EL (cell line): Measurements from ENCODE around the gene PRCD.
A peak's percentile ranks its signal among the peaks of the same experiment; 100 is the strongest.
"Not testable (repeated sequence)": the region's sequence is repeated elsewhere in the genome, so short reads cannot be mapped to it uniquely, and the experiment has no call there.

Experiments used
- DNase-seq: peaks from one replicate; pipeline ENCODE4 v3.0.0-alpha.2; 2016

Gene PRCD

DNA sequence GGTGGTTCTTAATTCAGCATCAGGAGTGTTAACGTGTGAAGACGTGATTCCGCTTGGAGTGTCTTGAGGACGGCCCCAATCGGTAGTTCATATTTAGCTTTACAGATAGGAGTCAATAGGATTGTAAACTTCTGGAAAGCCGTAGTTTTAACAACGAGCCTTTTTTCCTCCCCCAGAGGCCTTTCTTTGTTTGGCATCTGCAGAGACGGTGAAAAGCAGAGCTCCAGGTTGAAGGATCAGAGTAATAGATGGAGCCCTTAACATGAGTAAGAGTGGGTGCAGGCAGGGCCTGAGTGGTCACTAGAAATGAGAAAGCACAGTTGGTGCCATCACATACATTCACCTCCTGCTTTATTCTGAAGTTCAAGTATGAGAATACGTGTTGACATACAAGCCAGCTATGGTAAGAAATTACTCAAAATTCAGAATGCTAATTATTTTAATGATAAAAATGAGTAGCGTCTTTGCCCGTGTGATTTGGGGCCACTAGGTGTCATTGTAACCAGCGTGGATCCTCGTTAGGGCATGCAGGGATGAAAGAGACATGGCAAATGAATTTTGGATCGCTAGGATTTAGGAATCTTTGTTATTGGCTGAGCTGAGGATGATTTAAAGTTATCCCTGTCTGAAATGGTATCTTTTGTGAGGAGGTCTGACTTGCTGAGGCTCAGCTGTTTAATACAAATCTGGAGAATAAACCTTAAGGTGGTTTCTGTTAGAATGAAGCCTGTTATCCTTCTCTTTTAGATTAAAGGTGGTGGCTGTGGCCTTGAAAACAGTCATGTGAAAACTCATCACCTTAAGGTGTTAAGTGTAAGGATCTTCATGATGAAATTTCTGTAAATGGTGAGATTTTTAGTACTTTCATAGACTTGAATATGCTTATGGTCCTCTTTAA is 18.6 kb downstream of the PRCD start:
- peak; percentile 35 for DNase-seq

DNA sequence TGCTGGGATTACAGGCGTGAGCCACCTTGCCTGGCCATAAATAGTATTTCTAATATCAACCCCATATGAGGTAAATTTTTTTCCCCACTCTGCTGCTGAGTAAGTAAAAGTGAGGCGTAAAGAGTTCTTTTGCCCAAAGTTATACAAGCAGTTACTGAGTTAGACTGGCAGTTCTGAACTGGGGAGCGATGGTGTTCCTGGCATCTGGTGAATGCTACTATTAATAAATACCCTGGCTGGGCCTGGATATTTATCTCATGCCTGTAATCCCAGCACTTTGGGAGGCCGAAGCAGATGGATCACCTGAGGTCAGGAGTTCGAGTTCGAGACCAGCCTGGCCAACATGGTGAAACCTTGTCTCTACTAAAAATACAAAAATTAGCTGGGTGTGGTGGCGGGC is 19.6 kb downstream of the PRCD start:
- DNase-seq, result not testable (repeated sequence)

DNA sequence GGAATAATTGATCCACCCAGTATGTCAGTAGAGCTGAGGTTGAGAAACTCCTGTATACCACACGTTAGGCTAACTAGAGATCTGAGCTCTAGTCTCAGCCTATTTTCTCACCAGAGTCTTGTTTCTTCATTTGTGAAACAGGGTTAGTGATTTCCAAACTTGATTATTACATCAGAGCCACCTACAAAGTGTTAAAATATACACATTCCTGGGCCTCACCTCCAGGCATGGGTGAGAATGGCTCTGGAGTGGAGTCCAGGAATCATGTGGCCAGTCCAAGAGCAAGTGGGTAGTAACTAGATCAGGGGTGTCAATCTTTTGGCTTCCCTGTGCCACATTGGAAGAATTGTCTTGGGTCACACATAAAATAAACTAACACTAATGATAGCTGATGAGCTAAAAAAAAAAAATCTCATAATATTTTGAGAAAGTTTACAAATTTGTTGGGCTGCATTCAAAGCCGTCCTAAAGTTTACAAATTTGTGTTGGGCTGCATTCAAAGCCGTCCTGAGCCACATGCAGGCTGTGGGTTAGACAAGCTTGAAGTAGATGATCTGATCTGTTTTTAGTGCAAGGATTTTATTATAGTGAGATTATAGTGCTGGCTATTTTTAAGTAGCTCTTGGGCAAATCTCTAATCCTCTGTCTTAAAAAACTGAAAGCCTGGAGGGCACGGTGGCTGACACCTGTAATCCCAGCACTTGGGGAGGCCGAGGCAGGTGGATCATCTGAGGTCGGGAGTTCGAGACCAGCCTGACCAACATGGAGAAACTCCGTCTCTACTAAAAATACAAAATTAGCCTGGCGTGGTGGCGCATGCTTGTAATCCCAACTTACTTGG is 20.4 kb downstream of the PRCD start:
- no peak for DNase-seq

DNA sequence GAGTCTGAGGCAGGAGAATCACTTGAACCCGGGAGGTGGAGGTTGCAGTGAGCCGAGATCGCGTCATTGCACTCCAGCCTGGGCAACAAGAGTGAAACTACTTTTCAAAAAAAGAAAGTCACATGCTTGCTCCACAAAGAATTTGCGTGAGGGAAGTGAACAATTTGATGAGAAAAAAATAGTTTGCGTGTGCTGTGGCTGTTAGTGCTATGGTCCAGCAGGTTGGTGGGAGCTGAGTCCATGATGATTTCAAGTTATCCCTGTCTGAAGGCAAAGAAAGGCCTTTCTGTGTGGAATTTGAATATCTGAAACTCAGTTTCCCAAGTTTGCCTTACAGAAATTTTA is 21.0 kb downstream of the PRCD start:
- DNase-seq, result no peak

DNA sequence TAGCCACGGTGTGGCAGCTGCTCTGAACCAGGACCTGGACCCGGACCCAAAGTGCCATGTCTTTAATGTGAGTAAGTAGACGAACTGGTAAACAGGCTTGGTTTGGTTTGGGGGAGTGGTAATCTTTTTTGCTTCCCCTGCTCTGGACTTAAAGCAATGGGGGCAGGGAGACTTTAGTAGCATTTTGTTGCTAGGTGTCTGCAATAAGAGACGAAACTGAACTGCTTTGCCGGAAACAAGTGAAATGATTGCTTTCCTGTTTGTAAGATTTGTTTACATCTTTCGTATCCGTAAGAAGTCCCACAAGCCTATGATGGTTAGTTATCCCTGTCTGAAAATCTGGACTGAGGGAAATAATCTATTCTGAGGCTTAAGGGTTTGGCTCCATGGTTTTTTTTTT is 21.5 kb downstream of the PRCD start:
- no peak for DNase-seq

DNA sequence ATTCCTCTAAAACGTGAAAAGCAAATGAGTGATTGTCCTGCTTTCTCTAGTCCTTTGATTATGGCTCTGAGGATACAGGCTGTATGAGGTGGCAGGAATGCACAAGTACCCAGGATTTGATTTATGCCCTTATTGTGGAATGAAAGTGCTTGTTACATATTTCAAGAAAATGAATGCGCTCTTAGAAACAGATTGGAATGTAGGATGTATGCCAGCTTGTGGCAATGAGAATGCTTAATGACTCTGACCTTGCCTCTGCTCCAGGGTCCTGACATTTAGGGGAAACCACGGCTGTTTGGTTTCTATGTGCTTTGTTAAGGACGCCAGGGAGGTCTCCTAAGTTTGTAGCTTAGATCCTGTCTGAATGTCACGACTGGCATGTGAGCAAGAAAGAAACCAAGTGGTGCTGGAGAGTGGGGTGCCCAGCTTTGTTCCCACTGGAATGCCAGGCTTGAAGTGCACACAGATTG is 22.0 kb downstream of the PRCD start:
- DNase-seq, result peak; percentile 87

DNA sequence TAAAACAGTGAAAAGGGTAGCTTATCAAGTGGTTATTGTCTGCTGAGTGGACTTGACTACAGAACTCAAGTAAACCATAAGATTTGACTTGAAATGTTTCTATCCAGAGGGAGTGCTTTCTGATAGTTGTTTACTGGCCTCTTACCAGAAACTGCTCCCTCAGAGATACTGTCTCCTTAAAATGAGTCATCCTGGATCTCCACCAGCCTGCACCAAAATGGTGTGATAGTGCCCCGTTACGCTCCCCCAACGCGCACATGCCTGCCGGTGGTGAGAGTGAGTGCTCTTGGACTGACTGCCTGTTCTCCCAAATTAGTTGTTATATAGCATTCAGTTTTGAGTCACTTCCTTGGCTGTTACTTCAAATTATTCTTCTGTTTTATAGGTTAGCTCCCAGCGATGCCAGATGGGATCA is 22.9 kb downstream of the PRCD start:
- peak; percentile 97 for DNase-seq

DNA sequence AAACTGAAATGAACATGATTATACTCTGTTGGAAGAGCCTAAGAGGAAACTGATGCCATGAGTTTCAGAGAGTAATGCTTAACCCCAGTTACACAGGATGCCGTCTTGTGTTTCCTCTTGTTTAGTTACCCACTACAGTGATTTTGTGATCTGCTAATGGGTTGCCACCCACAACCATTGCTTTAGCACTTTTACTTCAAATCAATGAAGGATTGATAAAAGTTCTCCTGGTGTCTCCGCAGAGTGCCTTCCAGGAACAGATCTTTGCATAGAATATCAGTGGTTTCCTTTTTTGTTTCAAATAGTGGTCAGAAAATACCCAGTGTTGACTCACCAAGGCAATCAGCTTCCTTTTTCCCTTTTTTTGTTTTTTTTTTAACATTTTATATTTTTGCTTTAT is 23.5 kb downstream of the PRCD start:
- not testable (repeated sequence) for DNase-seq

DNA sequence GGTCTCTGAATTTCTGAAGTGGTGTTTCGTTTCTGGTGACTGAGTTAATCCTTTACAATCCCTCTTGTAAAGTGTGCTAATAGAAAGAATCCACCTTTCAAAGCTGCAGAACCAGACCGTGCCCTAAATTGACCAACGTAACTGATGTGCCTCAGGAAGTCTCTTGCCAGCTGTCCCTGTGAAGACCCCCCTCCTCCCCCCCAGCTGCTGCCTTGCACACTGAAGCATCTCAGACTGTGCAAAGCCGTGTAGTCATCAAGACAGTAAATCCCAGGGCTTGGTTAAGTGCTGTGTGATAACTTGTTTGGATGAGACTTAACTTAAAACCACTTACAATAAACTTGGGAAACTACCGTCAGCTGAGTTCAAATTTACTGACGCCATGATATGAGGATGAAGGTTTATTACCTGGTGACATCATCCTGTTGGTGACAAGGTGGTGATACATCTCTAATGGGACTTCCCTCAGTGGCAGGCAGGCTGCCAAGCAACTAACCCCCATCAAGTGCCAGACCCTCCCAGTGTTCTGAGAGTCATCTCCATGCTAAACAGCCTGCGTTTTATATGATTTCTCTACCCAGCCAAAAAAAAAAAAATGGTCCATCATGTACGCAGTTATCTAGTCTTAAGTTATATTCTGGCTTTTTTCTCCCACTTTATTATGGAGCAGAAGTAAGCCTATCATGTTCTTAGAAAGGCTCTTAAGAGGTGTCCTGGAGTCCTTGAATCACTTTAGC is 25.3 kb downstream of the PRCD start:
- peak; percentile 63 for DNase-seq

DNA sequence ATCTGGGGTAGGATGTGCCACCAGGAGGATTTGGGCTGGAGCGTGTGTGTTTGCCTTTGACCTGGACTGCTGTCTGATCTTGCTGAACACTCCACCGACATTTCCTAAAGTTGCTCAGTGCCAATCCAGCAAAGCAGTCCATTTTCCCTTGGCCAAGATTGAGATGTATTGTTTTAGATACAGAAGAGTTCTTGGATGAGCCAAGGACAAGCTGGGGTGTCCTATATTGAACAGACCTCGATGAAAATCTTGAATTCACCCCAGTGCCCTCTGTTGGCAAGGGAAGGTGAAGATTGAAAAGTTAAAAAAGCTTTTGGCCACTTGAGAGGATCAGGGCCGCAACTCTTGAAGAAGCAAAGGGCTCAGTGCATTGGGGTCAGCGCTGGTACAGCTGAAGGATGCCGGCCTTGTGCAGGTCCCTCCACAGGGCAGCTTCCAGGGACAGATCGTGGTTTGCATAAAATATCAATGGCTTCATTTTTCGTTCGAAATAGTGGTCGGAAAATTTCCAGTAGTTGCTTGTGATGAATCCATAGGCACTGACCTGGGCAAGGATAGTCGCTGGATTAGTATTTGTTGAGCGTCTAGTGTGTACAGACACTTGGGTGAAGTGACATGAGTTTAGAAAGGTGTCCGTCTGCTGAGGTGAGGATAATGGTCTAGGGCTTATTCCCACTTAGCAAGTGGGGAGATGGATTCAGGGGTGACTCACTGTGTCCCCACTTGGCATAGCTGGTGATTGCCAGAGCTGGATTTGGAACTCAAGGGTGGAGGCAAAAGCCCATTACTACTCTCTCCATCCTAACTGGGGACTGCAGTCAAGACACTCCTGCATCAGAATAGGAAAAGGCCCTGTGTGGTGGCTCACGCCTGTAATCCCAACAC is 26.1 kb downstream of the PRCD start:
- DNase-seq, result no peak

DNA sequence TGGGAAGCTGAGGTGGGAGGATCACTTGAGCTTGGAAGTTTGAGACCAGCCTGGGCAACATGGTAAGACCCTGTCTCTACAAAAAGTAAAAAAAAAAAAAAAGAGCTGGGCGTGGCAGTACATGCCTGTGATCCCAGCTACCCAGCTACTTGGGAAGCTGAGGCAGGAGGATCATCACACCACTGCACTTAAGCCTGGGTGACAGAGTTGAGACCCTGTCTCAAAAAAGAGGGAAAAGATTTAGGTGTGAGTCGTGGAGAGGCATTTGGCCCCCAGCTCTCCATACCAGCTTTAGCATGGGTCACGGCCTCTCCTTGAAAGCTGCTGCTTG is 26.7 kb downstream of the PRCD start:
- DNase-seq, result no peak

DNA sequence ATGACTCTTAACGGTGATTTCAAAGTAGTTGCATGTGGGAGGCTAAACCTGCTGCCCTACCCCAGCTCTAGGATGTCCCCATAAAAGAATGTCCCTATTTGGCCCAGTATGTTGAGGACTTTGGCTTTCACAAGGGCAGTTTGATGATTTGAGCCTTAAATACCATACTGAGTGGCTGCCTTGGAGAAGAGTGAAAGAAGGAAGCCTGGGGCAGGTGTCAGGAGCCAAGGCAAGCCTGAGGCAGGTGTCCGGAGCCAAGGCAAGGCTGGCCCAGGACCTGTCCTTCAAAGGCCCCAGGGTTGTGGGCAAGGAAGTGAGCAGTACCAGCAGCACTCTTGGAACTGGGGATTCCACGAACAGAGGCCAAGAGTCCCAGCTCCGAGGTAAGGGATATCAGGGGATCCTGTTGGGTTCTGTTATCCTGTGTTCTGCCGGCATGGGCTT is 27.2 kb downstream of the PRCD start:
- no peak for DNase-seq

DNA sequence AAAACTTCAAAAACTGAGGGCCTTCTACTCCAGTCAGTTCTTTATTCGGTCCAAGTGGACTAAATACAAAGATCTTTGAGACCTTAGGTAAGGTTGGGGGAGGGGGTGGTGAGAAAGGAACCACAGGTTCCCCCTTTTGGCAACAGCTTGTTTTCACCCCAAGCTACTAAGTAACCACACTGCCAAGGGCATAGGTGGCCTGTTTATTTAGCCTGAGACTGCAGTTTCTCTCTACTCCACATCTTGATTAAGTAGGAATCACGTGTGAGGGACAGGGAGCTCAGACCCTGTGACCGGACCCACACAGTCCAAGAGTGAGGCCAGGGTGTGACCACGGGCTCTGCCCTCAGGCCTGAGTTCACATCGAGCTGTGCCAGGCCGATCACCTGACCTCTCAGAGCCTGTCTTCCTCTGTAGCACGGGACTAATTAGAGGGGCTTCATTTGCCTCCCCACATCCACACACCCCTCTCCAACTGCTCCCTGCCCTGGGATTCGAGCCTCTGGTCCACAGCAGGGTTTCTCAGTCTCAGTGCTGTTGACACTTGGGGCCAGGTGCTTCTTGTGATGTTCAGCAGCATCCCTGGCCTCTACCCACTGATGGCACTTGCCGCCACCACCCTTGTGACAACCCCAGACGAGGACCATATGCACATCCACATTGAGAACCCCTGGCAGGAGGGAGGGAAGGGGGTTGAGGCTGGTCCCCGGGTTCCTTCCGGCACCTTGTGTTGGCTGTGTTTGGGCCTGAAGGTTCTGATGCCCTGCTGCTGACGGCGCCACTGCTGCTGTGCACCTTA is 28.0 kb downstream of the PRCD start:
- no peak for DNase-seq

DNA sequence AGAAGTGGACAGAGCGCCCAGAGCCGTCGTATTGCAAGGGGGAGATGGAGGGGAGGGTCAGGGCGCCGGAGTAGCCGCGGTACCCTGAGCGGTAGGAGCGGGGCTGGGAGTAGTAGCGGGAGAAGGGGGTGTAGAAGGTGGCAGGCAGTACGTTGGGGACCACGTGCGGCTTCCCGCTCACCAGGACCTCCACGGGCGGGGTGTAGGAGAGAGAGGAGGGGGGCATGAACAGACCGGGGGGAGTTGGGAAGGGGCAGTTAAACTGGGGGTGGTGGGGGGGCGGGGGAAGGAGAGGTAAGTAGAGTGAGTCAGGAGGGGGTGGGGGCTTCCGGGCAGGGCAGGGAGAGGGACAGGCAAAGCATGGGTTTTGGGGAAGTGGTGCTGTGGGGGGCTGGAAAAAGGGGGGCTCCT is 29.0 kb downstream of the PRCD start:
- no peak for DNase-seq

DNA sequence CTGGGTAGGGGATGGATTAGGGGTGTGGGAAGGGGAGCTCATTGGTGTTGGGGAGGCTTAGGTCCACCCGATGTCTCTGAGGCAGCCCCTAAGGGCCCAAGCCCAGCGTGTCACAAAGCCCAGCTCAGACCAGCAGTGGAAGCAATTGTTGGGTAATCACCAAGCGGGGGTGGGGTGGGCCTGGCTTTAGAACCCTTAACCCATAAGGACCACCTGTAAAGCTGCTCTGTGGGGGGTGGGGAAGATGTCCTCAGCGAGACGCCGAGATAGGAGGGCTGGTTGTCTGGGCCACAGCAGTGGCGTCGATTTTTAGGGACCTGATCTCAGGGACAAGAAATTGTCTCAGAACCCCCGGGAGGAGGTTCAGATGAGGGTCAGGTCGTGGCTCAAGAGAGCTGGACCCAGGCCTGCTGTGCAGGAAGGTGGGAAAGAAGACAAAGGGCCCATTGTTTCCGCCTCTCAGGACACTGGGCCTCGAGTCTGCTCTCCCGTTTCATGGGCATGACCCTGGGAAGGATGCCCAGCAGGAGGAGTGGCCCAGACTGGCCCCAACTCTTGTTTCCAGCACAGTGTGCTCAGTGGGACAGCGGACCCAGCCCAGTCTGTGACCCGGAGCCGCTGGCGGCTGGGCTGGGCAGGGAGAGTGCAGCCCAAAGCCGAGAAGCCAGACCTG is 29.9 kb downstream of the PRCD start:
- no peak for DNase-seq

DNA sequence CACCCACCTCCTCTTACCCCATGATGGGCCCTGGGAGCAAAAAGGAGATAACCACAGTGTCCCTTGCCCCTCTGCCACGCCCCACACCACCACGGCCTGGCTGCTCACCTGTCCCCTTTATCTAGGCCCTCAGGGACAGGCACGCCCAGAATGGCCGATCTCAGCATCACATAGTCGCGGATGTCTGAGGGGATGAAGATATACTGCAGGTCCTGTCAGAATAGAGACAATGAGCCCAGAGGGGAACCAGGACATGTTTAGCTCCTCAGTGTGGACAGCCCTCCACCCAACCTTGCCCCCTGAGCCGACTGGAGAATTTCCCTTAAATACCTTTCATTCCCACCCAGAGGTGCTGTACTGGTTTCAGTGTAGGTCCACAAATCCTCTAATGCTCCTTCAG is 30.6 kb downstream of the PRCD start:
- DNase-seq, result no peak

DNA sequence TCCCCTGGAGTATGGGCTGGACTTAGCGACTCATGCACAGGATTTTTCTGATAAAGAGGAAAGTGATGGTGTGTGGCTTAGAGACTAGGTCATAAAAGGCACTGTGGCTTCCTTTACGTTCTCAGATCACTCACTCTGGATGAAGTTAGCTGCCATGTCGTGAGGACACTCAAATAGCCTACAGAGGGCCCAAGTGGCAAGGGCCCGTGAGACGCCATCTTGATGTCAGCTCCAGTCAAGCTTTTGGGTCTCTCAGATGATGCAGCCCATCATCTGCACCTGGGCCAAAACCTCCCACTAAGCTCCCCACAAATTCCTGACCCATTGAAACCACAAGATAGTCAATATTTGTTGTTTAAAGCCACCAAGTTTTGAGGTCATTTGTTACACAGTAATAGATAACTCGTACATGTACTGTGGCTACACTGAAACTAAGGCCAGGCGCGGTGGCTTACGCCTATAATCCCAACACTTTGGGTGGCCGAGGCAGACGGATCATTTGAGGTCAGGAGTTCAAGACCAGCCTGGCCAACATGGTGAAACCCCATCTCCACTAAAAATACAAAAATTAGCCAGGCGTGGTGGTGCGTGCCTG is 31.1 kb downstream of the PRCD start:
- no peak for DNase-seq

DNA sequence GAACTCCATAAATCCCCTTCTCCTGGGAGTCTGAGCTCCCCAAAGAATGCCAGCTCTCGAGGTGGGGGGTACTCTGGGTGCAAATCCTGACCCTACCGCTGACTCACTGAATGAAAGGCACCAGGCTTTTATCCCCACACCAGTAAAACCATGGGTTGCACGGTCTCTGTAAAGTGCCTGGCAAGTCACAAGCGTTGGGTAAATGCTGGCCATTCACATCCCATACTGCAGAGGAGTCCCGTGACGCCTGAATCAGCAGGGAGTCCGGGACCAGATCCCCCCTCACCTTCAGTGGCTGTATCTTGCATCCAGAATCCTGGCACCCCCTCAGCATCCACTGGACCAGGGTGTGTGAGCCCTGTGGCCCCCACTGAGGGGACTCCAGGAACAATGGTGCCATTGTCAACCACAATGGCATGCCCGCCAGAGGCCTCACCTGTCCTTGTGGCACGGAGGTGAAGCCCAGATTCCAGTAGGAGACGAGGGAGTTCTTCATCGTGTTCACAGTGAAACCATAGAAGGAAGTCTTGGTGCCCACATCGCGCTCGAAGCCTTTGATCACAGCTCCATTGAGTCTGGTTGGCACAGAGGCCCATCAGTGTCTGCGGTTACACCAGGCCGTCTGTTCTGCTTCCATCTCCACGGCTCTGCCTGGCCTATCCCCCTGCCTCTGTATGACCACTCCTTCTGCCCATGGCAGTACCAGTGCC is 32.5 kb downstream of the PRCD start:
- DNase-seq, result no peak

DNA sequence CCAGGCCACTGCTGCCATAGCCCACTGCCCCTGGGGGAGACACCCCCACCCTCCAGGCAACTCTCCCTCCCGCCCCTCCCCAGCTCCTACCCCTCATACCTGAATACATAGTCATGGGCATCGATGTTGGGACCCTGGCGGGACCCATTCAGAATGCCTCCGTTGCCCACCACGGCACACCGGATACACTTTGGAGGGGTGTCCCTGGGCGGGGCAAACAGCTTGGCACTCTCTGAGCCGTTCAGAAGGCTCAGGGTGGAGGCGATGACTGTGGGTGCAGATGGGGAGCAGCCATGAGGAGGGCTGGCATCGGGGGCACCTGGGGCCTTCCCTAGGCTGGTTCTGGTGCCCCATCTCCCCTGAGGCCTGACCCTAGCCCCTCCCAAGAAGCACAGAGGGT is 33.3 kb downstream of the PRCD start:
- no peak for DNase-seq

DNA sequence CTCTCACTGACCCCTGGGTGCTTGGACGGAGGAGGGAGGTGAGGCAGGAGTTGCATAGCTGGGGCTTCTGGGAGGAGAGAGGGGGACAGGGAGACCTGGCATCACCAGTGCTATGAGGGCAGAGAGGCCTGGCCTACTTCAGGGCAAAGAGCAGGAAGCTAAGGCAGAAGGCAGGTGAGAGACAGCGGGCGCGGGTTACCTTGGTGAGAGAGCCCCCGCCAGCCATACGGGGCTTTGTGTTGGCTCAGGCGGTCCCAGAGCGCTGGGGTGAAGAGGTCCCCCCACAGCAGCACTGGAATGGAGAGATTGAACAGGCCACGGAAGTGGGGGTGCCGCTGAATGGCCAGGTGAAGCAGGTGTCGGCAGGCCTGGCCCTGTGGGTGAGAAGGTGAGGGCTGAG is 34.3 kb downstream of the PRCD start:
- DNase-seq, result no peak
